Stimulated activated CD8-positive, alpha-beta memory T cell treated with anti-CD3 and anti-CD28 coated beads, Interleukin-7, amount 100 ng/mL, for 24 hours (primary cell): ENCODE results near the gene GIGYF2.

Experiments
- DNase-seq: peaks from one replicate; pipeline ENCODE4 v3.0.0-alpha.2; 2020; ENCODE audit warnings: low read depth

GIGYF2 gene

DNA sequence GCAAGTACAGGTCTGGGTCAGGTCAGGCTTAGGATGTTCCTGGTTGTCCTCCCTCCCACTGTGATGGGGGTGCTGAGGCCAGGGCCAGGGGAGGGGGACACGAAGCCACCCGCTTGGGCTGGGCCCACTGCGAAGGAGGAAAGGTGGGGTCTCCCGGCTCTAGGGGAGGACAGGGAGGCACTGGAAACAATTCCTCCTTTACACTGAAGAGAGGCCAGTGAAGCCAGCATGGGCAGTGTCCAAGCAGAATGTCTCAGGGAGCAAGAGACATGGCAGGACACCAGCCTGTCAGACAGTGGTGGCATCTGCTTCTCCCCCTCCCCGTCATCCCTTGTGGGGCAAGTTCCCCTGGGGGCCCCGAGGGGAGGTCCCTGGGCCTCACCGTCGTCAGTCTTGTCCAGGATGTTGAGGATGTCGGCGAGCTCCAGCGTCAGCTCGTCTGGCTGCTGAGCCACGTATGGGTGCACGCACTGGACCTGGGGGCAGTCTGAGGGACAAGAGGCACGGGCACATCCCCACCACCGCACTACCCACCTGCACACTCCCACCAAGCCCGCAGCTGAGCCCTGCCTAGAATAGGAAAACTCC, 183.7 kb downstream of the GIGYF2 start:
- DNase-seq = no peak

DNA sequence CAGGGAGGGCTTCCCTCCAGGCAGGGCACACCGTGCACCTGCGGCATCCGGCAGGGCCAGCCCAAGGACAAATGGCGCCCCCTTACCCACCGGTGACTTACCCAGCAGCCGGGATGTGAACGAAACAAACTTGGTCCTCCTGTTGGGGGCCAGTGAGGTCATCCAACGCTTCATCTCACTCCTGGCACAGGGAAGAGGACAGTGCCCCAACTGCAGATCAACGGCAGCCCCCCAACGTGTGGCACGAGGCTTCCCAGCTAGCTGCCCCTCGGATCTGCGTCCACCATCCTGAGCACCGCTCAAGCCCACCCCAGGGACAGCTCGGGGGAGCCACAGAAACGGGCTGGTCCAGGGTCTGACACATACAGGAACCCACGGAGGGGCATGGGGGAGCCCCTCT, 185.0 kb downstream of the GIGYF2 start:
- DNase-seq = no peak

DNA sequence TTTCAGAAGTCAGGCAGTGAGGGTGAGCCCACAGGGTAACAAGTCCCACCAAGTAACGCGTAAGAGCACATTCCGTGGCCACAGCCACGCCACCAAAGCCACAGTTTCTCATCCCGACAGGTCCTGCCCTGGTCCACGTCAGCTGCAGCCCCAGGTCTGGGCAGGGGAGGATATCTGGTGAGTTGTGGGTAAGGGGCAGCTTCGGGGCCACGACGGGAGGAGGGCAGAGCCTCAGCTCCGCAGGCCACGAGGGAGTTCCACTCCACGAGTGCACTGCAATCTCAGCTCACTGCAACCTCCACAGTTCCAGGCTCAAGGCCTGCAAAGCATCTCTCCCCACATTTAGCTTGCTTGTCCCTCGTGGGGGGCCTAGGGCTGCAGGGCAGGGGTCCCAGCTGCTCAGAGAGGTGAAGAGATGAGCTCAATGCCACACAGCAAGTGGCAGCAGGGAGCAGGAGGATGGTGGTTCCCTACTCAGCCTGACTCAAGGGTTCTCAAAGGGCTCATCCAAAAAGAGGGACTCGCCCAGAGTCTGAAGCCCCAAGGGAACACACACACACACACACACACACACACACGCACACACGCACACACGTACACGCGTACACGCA, 185.5 kb downstream of the GIGYF2 start:
- DNase-seq = no peak

DNA sequence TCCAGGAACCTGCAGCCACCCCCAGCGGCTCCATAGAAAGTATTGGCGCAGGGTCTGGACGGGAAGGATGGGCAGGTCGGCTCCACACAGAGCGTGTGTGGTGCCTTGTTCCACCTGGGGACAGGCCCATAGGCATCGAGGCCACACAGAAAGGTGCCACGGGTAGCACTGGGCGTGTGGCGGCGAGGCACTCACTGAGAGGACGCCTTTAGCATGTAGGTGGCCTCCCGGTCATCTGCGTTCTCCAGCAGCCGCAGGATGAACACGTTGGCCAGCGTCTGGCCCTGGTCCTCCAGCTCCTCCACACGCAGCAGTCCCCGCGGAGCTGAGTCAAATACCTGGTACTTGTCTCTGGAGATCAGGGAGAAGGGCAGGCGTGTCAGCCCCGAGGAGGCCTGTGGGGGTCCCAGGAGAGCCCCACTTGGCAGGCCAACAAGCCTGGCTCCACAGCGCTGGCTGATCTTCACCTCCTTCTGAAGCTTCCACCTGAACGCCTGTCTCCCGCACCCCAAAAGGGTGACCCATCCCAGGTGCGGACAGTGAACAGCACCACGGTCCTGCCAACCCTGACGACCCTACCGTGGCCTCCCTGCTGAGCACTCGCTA, 186.1 kb downstream of the GIGYF2 start:
- no peak for DNase-seq

DNA sequence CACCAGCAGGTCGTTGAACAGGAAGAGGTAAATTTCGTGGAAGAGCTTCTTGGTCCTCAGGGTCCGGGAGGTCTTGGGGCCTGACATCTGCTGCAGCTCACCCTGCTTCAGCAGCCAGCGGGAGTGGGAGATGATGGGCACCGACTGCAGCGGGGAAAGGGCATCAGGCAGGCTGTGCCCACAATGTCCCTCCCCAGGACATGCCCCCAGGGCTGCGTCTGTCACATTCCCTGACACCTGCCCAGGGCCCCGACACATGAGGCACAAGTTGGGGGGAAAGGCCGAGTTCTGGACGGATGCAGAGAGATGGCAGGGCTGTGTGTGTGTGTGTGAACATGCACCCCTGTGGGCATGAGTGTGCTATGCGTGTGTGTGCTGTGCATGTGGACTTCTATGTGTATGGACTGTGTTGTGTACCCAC, 186.9 kb downstream of the GIGYF2 start:
- no peak for DNase-seq

DNA sequence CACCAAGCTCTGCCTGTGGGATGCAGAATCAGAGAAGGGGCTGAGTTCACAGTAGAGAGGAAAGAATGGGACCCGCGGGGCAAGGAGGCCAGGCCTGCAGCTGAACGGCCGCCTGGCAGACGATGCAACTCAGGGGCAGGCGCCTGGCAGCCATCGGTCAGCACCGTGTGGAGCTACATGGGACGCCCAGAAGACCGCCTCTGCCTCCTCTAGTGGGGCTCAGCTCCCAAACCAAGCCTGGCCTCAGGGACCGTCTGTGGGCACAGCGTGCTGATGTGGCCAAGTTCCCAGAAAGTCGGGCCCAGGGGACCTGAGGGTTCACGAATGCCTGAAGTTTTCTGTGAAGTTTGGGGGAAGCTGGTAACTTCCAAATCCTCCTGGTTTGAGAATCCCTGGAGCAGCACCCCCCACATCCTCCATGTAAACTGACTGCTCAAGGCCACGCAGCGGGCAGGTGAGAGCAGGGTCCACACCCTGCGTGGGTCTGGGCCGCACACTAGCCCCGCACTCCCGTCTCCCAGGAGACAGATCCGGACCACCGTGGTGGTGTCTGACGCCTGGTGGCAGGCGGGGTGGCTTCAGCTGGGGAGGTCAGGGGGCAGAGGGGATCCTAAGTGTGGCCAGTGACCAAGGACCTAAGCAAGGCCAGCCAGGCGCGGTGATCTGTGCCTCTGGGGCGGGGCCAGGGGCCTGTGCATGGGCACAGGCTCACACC, 187.6 kb downstream of the GIGYF2 start:
- no peak for DNase-seq

DNA sequence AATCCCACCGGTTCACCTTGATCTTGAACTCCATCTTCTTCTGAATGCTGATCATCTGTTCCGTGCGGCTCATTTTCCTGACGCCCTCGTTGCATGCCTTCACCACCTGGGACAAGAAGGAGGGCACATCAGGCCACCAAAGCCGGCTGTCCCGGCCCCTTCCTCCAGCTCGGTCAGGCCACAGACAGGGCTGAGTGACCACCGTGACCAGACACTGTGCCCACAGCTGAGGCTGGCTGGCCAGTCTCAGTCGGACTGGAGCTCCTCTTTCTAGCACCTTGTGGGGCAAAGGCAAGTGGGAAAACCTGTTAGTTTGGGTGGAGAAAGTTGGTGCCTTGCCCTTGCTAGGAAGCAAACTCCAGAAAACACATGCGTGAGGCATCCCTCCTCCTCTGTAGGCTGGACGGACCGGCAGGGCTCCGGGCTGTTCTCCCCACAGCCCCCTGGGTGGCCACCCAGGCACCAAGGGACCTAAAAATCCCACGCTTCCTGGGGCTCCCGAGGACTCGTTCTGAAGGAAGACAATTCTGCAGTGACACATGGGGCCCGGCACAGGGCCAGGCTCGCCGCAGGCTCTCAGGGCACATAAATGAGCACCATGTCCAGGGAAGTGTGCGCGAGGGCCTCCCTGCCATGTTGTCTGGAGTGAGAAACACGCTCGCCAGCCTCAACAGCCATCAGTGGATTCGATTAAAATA, 188.3 kb downstream of the GIGYF2 start:
- no peak for DNase-seq

DNA sequence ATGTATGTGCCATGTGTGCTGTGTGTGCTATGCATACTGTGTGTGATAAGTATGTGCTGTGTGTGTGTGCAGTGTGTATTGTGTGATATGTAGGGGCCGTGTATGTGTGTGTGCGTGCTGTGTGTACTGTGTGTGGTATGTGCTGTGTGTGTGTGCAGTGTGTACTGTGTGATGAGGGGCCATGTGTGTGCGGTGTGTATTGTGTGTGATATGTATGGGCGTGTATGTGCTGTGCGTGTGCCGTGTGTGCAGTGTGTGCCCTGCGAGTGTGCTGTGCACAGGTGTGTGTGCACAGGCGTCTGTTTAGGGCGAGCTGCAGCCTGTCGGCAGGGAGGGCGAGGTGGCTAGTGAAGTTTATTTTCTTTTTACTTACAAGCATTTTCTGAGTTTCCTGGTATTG, 189.0 kb downstream of the GIGYF2 start:
- no peak for DNase-seq

DNA sequence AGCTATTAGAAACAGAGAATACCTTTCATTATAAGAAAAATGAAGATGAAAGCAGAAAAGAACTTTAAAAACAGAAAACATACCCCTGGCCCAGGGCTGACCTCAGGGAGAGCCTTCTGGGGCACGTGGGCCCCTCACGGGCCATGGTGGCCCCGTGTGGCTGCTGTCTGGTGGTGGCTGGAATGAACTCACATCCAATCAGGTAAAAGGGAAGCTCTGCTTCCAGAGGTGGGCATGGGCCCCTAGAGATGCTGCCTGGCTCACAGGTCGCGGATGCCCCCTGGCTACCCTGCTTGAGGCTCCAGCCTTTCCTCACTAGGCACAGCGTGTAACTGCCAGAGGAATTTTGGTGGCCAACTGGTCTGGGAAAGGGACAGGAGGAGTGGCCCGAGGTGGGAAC, 189.5 kb downstream of the GIGYF2 start:
- no peak for DNase-seq

DNA sequence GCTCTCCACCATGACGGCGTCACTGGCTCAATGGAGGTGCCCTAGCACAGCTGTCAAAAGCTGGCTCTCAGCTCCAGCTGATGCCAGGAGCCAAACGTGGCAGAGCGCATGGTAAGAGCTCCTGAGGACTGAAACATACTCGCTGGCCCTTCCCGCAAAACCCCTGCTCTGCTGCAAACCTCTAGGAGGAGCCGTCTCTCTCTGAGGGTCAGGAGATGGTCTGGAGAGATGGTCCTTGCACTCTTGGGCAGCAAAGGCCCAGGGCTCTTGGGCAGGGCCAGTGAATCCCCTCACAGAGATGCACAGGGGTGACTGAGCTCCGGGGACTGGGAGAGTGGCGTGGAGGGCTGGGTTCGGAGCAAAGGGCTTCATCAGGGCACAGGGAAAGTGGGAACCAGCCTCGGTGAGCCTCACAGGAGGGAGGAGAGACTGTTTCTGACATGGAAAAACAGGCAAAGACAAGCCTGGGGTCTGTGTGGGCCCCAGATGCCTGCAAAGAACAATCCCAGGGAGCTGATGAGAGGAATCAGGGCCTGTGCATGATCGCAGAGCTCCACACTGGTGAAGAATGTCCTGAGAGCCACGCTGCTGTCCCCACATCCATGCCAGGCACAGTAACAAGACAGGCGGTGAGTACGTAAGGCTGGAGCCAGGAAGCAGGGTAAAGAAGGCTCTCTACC, 190.2 kb downstream of the GIGYF2 start:
- DNase-seq = no peak

DNA sequence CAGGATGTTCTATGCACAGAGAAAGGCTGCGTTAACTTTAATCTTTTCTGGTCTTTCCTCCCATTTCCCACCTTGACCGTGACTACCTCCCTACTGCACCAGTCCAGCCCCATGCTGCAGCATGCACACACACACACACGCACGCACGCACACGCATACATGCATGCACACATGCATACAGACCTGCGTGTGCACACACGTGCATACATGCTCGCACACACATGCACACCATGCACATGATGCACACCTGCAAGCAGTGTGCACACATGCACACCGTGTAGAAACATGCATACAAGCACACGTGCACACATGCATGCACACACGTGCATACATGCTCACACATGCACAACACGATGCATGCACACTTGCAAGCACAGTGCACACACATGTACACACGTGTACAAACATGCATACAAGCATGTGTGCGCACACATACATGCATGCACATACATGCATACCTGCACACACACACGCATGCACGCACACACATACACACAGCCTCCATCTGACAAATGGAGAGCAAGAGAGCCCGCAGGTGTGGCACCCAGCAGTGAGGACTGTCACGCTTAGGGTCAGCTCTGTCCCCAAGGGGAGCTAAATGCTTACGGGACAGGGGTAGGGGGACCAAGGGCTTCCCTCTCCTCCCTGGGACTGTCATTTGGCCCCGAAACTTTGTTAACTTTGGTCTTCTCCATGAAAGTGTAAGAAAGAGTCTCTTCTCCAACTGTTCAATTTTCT, 191.1 kb downstream of the GIGYF2 start:
- no peak for DNase-seq

DNA sequence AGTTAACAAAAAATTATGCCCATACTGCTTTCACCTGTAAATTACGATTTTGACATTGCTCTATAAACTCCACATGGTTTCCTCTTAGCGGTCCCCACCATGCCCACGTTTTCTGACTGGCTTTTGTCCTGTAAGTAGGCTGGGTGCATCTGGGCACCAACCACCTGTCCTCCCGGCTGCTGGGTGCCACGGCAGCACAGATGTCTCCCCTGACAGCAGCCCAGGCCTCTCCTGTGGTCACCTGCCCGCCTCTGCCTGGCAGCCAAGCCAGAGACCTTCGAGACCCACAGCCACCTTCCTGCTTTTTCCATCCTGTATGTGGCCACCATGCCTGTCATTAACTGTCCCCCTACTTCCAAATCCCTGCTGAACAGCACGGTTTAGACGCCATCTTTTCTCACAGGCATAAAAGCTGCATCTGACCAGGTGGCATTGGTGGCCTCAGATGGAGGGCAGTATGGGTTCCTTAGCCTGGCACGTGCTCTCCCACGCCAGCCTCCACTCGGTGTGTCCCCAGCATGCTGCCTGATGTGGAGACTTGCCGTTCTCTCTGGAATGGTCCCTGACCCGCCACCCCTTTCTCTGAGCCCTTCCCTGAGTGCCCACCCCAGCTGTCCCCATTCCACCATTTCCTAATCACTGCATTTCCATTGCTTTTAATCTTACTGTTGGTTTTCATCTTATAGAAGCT, 191.9 kb downstream of the GIGYF2 start:
- no peak for DNase-seq

DNA sequence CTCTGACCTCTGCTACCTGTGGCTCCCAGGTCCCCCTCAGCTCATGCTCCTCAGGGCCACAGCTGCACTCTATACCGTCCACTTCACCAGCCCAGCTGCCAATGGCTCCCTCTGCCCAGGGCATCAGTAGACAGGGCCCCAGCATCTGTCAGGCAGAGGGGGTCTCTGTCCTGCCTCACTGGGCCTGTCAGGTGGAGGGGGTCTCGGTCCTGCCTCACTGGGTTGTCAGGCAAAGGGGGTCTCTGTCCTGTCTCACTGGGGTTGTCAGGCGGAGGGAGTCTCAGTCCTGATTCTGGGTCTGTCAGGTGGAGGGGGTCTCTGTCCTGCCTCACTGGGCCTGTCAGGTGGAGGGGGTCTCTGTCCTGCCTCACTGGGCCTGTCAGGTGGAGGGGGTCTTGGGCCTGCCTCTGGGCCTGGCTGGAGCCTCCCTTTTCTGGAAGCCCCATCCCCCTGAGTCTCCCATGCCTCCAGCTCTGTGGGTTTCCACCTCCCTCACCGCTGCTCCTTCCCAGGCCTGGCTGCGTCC, 192.8 kb downstream of the GIGYF2 start:
- DNase-seq = no peak

DNA sequence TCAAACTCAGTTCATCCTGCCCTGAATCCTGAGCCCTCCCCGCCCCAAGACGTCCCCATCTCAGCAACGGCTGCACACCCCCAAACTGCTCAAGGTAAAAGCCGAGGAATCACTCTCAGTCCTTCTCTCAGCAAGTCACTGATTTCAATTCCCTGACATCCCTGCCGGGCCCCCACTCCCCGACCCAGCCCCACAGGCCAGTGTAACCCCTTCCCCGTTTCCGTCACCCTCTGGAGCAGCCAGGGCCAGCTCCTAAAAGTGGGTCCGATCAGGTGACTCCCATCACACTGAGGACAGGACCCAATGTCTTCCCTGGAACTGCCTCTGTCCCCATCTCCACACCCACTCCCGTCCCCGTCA, 193.4 kb downstream of the GIGYF2 start:
- no peak for DNase-seq

DNA sequence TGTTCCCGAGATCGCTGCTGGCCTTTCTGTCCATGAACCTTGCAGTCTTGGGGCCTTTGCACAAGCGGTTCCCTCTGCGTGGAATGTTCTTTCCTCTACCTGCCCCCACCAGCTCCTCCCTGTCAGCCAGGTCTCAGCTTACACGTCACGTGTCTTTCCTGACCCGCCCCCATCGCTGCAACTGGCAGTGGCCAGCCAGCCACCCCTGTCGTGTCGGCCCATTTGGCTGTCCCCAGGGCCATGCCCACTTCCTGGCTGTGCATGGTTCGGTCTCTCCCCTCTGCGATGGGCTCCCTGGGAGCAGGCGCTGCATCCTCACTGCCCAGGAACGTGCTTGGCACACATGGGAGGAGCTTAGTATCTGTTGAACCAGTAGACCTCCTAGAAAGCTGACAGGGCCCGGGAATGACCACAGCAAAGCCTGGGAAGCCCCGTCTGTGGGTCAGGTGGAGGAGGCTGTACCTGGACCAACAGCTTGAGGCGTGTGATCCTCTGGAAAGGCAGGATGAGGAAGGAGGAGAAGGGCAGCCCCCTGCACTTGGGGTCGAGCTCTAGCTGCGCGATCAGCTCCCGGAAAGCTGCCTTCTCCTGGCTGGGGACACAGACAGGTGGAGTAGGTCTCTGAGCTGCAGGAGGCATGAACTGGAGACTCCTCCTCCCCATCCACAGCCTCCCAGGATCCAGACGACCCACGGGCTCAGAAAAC, 193.9 kb downstream of the GIGYF2 start:
- DNase-seq = no peak

DNA sequence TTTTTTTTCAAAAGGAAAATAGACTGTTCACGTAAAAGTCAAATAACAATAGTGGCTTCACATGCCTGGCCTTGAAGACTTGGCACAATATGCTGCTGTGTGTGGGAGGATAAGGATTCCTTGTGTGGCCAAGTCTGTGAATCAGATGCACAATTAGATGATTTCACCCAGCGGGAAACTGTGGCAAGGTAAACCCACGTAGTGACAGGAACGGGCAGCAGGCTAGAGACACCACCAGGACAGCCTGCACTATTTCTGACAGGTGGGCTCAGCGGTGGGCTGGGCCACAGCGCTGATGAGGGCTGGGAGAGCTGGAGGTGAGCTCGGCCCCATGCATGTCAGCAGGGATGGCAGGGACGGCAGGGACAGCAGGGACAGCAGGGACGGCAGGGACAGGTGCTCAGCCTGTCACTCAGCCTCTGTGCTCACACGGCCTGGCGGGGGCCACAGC, 194.5 kb downstream of the GIGYF2 start:
- DNase-seq = no peak

DNA sequence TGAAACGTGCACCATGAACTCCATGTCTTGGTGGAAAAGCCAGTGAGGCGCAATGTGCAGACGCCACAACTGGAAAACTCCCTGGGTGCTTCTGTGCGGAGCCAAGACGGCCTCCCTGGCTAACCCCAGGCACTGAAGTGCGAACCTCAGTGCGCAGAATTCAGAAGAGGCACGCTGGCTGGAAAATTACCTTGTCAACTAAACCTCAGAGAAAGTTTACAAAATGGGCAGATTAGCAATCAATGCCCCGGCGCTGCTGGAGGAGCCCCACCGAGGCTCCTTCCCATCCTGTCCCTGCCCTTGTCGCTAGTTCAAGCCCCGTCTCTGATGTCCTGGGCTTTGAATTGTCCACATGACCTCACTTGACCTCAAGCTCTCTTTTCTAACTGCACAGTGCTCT, 195.1 kb downstream of the GIGYF2 start:
- DNase-seq = no peak

DNA sequence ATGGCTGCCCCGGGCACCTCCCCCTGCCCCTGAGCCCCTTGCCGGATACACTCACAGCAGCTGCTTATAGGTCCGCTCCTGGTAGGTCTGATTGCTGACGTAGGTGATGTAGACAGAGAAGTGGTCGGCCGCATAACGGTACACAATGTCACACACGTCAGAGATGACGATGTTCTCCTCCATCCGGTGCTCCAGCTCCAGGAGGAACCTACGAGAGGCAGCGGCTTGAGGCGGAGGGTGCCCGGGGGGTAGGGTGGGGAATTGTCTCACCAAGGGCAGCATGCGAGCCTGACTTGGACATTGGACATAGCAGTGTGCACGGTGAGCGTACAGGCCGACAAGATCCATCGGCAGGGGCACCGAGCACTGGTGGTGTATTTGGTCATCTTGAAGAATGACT, 195.7 kb downstream of the GIGYF2 start:
- no peak for DNase-seq

DNA sequence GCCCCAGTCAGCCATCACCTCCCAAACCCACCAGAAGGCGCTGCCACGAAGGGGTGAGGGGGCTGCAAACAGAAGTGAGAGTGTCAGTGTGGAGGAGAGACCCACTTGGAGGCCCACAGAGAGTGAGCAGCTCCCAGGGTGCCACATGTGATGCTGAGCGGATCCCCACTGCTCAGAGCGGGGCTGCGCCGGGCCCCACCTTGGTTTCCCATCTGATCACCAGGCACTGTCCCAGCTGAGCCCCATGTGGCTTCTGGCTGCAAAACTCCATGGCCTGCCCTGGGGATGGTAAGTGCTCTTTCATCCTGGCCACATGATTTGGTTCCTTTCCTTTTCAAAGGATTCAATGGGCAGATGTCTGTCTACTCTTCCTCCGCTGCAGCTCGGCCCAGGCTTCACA, 196.7 kb downstream of the GIGYF2 start:
- no peak for DNase-seq

DNA sequence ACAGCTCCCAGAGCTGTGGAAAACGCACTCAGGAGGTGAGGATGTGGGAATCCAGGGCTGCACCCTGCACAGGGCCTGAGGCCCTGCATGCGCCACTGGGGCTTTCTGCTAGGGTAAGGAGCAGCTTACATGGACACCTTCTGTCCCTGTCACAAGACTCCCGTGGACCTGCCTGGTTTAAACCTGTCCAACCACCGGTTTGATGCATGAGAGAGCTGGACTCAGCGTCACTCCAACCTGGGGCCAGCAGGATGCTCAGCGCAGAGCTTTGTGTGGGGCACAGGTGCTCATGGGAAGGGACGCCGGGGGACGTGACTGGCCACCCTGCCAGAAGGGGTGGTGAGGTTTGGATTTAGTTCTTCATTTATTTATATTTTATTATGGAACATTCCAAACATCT, 197.1 kb downstream of the GIGYF2 start:
- no peak for DNase-seq
